SK-N-SH treated with all-trans-retinoic acid at 6 μM for 48 hours (cell line): ENCODE measurements around the gene KIAA1217.

Experiments
- ATAC-seq: fragments of 200-7000 bp; cut with Tn5 transposase; 3 replicates; pipeline ENCODE4 v1.9.1; 2020; ENCODE audit warnings: mild to moderate bottlenecking, moderate library complexity
- ARNTL ChIP-seq: fragments of 450-650 bp; formaldehyde crosslinking; IDR thresholded peaks from 2 replicates; pipeline ENCODE4 v1.5.0; 2020; ENCODE audit warnings: low read depth, mild to moderate bottlenecking, moderate library complexity, borderline replicate concordance
- BACH2 ChIP-seq: fragments of 250-450 bp; sonication (Bioruptor Pico); IDR thresholded peaks from 2 replicates; pipeline ENCODE4 v1.9.0; 2021; ENCODE audit warnings: mild to moderate bottlenecking, borderline replicate concordance
- CSDC2 ChIP-seq: fragments of 250-450 bp; sonication (Bioruptor Pico); IDR thresholded peaks from 2 replicates; pipeline ENCODE4 v1.5.0; 2020; ENCODE audit warnings: mild to moderate bottlenecking, moderate library complexity
- ESRRG ChIP-seq: fragments of 250-450 bp; sonication (Bioruptor Pico); IDR thresholded peaks from 2 replicates; pipeline ENCODE4 v1.6.1; 2021; ENCODE audit warnings: mild to moderate bottlenecking
- GLIS3 ChIP-seq: fragments of 250-450 bp; sonication (Bioruptor Pico); IDR thresholded peaks from 2 replicates; pipeline ENCODE4 v1.5.0; 2020; ENCODE audit warnings: mild to moderate bottlenecking, moderate library complexity
- ISL1 ChIP-seq: fragments of 250-450 bp; sonication (Bioruptor Pico); IDR thresholded peaks from 2 replicates; pipeline ENCODE4 v2.1.2; 2022; ENCODE audit warnings: mild to moderate bottlenecking, moderate library complexity
- OSR1 ChIP-seq: fragments of 250-450 bp; sonication (Bioruptor Pico); IDR thresholded peaks from 2 replicates; pipeline ENCODE4 v1.8.0; 2022; ENCODE audit warnings: moderate library complexity, mild to moderate bottlenecking, inconsistent platforms
- PATZ1 ChIP-seq: fragments of 250-450 bp; sonication (Bioruptor Pico); IDR thresholded peaks from 2 replicates; pipeline ENCODE4 v1.8.0; 2020; ENCODE audit warnings: mild to moderate bottlenecking, moderate library complexity, borderline replicate concordance
- PPARA ChIP-seq: fragments of 250-450 bp; sonication (Bioruptor Pico); IDR thresholded peaks from 2 replicates; pipeline ENCODE4 v1.5.0; 2020; ENCODE audit warnings: mild to moderate bottlenecking, borderline replicate concordance
- RARB ChIP-seq: fragments of 250-450 bp; sonication (Bioruptor Pico); IDR thresholded peaks from 2 replicates; pipeline ENCODE4 v1.8.0; 2021; ENCODE audit warnings: mild to moderate bottlenecking, moderate library complexity
- SNAI2 ChIP-seq: fragments of 250-450 bp; sonication (Bioruptor Pico); IDR thresholded peaks from 2 replicates; pipeline ENCODE4 v1.5.0; 2020; ENCODE audit warnings: mild to moderate bottlenecking, moderate library complexity
- TCF4 ChIP-seq: fragments of 250-450 bp; sonication (Bioruptor Pico); IDR thresholded peaks from 2 replicates; pipeline ENCODE4 v1.8.0; 2021; ENCODE audit warnings: mild to moderate bottlenecking, moderate library complexity, borderline replicate concordance
- TSHZ2 ChIP-seq: fragments of 250-450 bp; sonication (Bioruptor Pico); IDR thresholded peaks from 2 replicates; pipeline ENCODE4 v1.5.0; 2020; ENCODE audit warnings: mild to moderate bottlenecking, moderate library complexity
- ZC3H10 ChIP-seq: fragments of 250-450 bp; sonication (Bioruptor Pico); IDR thresholded peaks from 2 replicates; pipeline ENCODE4 v1.5.1; 2021; ENCODE audit warnings: mild to moderate bottlenecking, moderate library complexity
- ZFP3 ChIP-seq: fragments of 250-450 bp; sonication (Bioruptor Pico); IDR thresholded peaks from 2 replicates; pipeline ENCODE4 v1.5.0; 2020; ENCODE audit warnings: mild to moderate bottlenecking, moderate library complexity
- ZFP30 ChIP-seq: fragments of 450-650 bp; formaldehyde crosslinking; IDR thresholded peaks from 2 replicates; pipeline ENCODE4 v1.5.0; 2022; ENCODE audit warnings: mild to moderate bottlenecking, moderate library complexity
- ZNF565 ChIP-seq: fragments of 450-650 bp; formaldehyde crosslinking; conservative IDR thresholded peaks from 2 replicates; pipeline ENCODE4 v1.5.0; 2020; ENCODE audit warnings: low read depth, mild to moderate bottlenecking, moderate library complexity
- ZNF70 ChIP-seq: fragments of 450-650 bp; formaldehyde crosslinking; IDR thresholded peaks from 2 replicates; pipeline ENCODE4 v1.5.0; 2020; ENCODE audit warnings: mild to moderate bottlenecking, moderate library complexity
- ZNF8 ChIP-seq: fragments of 450-650 bp; formaldehyde crosslinking; IDR thresholded peaks from 2 replicates; pipeline ENCODE4 v1.5.0; 2020; ENCODE audit warnings: mild to moderate bottlenecking, moderate library complexity
- TF ChIP-seq, protein P1 (sequence below): fragments of 250-450 bp; sonication (Bioruptor Pico); IDR thresholded peaks from 2 replicates; pipeline ENCODE4 v1.5.1; 2021; ENCODE audit warnings: mild to moderate bottlenecking, moderate library complexity

Gene KIAA1217

DNA sequence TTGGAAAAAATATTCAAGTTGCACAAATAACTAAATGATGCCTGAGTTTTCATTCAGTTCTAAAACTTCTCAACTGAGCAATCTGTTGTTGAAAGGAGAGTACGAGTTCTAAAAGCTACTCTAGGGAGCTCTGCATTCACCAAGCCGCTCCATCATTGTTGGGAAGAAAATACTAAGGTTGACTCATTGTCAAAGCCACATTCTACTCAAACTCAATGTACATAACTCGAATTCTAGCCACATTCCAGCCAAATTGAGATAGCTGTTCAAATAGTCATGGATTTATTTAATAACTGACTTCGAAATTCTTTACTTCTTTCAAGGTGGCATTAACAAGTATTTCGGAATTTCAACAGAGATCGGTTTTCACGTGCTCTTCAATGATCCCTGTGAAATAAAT is 63.4 kb downstream of the KIAA1217 start:
- peak; percentile 92 for ATAC-seq
- TF ChIP-seq RARB (no peak), ISL1 (CRISPR knock-in tag) (peak; percentile 25; the same call in 1 of the 2 replicates)

- no peak for ATAC-seq
- TF ChIP-seq GLIS3 (CRISPR knock-in tag) (no peak), SNAI2 (CRISPR knock-in tag) (no peak), ZNF565 (CRISPR knock-in tag) (no peak), ARNTL (no peak), ESRRG (CRISPR knock-in tag) (no peak), PPARA (CRISPR knock-in tag) (no peak), PATZ1 (CRISPR knock-in tag) (no peak), RARB (no peak), ISL1 (CRISPR knock-in tag) (no peak)
- TF ChIP-seq, protein P1, sequence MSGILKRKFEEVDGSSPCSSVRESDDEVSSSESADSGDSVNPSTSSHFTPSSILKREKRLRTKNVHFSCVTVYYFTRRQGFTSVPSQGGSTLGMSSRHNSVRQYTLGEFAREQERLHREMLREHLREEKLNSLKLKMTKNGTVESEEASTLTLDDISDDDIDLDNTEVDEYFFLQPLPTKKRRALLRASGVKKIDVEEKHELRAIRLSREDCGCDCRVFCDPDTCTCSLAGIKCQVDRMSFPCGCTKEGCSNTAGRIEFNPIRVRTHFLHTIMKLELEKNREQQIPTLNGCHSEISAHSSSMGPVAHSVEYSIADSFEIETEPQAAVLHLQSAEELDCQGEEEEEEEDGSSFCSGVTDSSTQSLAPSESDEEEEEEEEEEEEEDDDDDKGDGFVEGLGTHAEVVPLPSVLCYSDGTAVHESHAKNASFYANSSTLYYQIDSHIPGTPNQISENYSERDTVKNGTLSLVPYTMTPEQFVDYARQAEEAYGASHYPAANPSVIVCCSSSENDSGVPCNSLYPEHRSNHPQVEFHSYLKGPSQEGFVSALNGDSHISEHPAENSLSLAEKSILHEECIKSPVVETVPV (CRISPR knock-in tag), result no peak
Observed at GRCh38 chr10:24277277-24277676, 68.3 kb downstream of the KIAA1217 start.

DNA sequence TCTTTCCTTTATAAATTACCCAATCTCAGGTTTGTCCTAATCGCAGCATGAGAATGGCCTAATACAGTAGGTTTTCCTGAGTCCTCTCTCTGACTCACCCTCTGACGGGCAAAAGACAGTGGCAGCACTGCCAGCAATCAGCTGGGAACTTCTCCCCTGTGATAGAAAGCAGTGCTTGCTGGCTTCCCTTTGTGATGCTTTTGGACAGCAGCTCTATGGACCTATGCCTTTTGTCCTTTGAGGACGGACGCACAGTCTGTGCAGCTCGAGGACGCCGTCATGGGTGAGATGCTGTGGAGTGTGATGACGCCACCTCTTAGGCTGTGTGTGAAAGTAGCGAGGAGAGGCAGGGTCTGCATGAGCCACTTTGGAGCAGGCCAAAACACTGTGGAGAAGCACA is 68.8 kb downstream of the KIAA1217 start:
- ATAC-seq, result peak; percentile 92
- TF ChIP-seq ZC3H10 (CRISPR knock-in tag), result no peak
- TF ChIP-seq, protein P1 (CRISPR knock-in tag), result no peak
- no peak for TF ChIP-seq ZNF70 (CRISPR knock-in tag)
- TF ChIP-seq ISL1 (CRISPR knock-in tag), result 0 out of 2 replicates have a peak, but pooled peaks have one; percentile 1
- no peak for TF ChIP-seq RARB
- no peak for TF ChIP-seq ESRRG (CRISPR knock-in tag)
- TF ChIP-seq TSHZ2 (CRISPR knock-in tag), result no peak

- ATAC-seq, result peak; percentile 56
- TF ChIP-seq BACH2 (CRISPR knock-in tag), result no peak
- TF ChIP-seq ISL1 (CRISPR knock-in tag), result 0 out of 2 replicates have a peak, but pooled peaks have one; percentile 3
Observed at GRCh38 chr10:24278176-24278889, 69.4 kb downstream of the KIAA1217 start.

DNA sequence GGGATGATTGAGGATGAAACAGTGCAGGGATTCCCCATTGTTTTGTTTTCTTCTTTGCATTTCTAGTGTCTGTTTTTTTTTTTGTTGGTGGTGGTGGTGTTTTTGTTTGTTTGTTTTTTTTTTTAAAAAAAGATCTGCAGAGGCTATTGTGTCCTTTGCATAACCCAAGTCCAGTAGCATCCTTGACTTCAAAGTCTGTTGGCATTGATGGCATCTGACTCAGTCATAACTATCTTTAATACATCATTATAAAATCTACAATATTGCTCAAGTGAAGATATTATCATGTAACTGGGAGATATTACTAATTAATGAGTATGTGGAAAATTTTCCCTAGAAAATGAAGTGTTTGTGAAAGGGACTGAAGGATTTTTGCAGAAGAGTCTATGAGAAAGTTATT is 70.2 kb downstream of the KIAA1217 start:
- ATAC-seq, result no peak
- no peak for TF ChIP-seq SNAI2 (CRISPR knock-in tag)
- TF ChIP-seq, protein P1 (CRISPR knock-in tag), result no peak
- no peak for TF ChIP-seq RARB
- no peak for TF ChIP-seq ESRRG (CRISPR knock-in tag)
- TF ChIP-seq ZNF565 (CRISPR knock-in tag), result no peak
- TF ChIP-seq ZFP3 (CRISPR knock-in tag), result no peak
- no peak for TF ChIP-seq ZNF8
- TF ChIP-seq ZFP30 (CRISPR knock-in tag), result no peak
- no peak for TF ChIP-seq ZC3H10 (CRISPR knock-in tag)
- TF ChIP-seq ZNF70 (CRISPR knock-in tag), result no peak
- no peak for TF ChIP-seq CSDC2 (CRISPR knock-in tag)
- TF ChIP-seq PATZ1 (CRISPR knock-in tag), result no peak
- TF ChIP-seq OSR1 (CRISPR knock-in tag), result no peak
- no peak for TF ChIP-seq TCF4 (CRISPR knock-in tag)
- no peak for TF ChIP-seq ISL1 (CRISPR knock-in tag)
